Umbilical cord (tissue), 2 donors: Measurements from ENCODE around the gene ADAM33. TPM values are rescaled to one million over a fixed set of nuclear protein-coding genes. Genes with fewer than 3 reads are reported as not detected.

Experiments
- DNase-seq: peaks from one replicate; pipeline ENCODE4 v3.0.0-alpha.2; 2015; ENCODE audit warnings: low spot score
- total RNA-seq: library from RNA; depleted of rRNA; stranded (reverse); fragments of >200 nt; gene quantifications from one replicate; pipeline ENCODE4 v1.2.3, GENCODE V29; 2014; ENCODE audit warnings: low replicate concordance; ENCODE audit not compliant: insufficient read depth

Gene ADAM33
- total RNA-seq, 1 donor from 2014 or later: 71.3 TPM

GRCh38 chr20:3707508-3707899 lies 25.7 kb upstream of the ADAM33 start:
- DNase-seq: no peak

DNA sequence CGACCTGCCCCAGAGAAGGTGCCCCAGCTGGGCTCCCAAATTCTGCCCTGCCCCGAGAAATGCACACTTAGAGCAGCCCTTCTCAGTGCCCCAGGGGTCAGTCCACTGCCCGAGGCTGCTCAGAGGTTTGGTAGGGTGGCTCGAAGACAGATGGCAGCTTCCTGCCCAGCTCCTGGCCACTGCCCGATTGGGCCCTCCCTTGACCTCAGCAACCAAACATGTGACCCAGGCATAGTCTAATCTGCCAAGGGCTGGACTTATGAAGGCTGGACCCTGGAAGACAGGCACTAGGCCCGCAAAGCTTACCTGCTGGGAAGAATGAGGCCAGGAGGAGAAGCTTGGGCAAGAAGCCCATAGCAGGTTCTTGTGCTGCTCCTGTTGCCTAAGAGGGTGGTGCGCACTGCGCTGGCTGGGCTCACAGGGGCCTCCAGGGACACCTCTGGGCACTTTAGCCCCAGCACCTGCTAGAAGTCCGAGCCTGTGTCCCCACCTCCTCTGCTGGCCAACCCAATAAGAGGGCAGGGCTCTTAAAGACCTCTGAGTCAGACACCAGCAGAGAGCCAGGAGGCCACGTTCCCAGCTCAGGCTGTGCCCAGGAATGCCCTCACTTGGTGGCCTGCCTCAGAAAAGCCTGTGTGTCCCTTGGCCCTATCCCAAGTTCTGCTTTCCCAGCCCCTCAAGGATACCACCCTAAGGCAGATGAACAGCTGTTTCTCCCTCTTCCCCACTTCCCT lies 25.1 kb upstream of the ADAM33 start:
- no peak for DNase-seq

- DNase-seq: no peak
Observed at GRCh38 chr20:3705970-3706739, 24.3 kb upstream of the ADAM33 start.

DNA sequence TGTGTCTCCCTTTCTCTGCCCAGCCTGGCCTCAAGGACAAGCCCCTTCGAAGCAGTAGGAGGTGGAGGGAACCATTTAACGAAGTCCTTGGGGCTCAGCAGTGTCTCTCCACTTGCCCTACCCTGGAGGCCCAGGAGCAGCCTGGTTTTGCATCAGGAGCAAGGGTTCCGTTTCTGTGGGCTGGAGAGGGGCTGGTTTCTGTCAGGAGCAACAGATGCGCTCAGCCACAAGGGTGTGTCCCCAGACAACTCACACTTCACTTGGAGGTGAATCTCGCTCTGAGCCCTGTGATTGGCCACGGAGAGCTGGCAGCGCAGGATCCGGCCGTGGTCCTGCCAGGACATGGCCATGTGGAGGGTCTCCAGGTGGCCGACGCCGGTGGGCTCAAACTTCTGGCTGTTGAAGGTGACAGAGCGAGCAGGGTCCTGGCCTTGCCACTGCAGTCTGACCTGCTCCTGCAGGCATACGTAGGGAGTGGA lies 23.7 kb upstream of the ADAM33 start:
- DNase-seq: peak; percentile 41

- no peak for DNase-seq
Observed at GRCh38 chr20:3704087-3704486, 22.3 kb upstream of the ADAM33 start.

DNA sequence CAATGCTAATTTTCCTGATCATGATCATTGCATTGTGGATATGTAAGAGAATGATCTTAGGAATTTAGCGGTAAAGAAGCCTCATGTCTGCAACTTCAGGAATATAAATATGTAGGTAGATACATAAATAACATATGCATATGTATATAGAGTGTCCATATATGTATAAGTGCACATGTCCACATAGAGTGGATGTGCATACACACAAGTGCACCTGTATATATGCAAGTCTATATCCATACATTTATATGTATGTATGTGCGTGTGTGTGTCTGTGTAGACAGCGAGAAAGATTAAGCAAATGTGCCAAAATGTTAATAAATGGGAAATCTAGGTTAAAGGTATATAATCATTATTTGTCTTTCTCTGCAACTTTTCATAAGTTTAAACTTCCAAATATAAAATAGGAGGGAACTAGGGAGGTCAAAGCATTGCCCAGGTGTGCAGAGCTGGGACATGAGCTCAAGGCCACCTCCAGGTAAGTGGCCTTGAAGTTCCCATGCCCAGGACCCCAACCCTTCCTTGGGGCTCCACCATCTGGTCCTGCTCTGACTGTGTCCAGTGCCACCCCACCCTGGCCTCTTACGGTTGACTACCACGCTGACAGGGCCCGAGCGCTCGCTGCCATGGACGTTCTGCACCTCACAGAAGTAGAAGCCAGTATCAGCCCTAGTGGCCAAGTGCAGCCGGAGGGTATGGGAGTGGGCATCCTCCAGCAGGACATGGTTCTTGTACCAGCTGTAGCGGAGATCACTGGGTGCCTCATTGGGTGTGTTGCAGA lies 21.0 kb upstream of the ADAM33 start:
- no peak for DNase-seq

DNA sequence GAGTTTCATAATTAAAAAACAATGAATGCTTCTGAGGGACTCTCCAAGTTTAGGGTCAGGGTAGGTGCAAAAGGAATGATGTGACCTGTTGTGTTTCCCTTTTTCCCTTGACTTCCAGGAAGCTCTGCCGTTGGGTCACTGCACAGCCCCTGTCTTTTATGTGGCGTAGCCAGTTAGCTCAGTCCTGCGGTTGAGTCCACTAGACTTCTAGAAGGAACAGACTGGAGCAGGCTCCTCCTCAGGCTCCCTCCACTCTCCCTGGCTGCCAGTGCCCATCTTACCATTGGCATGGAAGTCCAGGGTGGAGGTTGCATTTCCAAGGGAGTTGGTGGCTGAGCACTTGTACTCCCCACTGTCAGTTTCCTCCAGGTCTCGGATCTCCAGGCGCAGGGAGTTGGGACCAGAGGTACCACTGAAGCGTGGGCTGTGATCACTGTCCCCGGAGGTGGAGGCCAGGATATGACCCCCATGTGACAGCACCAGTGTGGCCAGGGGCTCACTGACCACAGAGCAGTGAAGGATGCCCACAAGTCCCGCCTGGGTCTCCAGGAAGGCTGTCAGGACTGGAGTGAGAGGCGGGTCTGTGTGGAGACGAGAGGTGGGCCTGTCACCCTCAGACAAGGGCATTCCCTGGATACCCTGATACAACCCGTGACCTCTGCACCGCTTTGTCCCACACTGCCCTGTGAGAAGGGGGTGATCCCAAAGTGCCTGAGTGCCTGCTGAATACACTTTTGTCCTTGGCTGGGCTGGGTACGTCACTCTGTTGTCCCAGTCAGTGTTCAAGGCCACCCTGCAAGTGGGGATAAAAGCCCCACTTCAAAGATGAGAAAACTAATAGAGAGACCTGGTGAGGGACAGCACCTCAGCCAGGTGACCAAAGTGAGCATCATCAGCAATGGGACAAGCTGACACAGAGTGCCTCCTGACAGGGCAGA lies 19.5 kb upstream of the ADAM33 start:
- no peak for DNase-seq

GRCh38 chr20:3699037-3699436 lies 17.2 kb upstream of the ADAM33 start:
- no peak for DNase-seq

DNA sequence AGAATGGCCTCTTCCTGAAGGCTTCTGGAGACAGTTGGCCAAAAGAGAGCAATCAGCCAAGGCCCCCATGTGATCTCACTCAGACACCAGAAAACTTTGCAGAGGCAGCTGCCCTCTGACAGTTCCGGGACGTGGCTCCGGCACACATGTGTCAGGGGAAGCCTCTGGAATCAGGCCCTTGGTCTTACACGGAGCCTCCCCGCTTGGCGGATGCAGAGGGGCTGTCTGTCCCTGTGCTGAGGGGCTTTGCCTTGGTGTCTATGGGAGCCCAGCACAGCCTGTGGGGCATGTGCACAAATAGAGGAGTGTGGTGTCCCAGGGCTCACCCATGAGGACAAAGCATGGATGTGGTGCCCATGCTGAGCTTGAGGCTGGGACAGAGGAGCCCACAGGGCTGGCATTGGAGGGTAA lies 16.8 kb upstream of the ADAM33 start:
- DNase-seq: peak; percentile 60

DNA sequence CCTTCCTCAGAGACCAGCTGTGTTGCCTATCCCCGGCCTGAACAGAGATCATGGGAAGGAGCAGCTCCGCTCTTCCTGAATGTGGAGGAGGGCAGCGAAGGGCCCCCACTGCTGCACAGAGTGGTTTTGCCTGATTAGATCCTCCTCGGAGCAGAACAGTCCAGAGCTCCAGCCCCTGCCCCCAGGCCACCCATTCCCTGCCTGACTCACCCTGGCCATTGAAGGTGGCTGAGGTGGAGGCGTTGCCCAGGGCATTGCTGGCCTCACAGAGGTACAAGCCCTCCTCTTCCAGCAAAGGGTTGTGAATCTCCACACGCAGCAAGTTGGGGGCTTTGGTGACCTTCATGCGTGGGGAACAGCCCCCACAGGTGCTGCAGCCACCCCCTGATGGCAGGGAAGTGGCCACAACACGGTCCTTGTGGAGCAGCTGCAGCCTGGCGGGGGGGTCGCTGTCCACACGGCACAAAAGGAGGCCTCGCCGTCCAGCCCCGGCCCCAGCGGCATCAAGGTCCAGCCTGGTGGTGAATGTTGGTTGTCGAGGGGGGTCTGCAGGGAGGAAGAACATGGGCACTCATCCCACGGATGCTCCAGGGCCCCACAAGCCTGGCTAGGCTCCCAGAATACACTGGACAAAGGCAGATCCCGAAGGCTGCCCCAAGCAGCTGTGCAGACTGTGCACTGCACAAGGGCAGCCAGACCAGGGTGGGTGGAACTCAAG lies 15.9 kb upstream of the ADAM33 start:
- DNase-seq: peak; percentile 43

DNA sequence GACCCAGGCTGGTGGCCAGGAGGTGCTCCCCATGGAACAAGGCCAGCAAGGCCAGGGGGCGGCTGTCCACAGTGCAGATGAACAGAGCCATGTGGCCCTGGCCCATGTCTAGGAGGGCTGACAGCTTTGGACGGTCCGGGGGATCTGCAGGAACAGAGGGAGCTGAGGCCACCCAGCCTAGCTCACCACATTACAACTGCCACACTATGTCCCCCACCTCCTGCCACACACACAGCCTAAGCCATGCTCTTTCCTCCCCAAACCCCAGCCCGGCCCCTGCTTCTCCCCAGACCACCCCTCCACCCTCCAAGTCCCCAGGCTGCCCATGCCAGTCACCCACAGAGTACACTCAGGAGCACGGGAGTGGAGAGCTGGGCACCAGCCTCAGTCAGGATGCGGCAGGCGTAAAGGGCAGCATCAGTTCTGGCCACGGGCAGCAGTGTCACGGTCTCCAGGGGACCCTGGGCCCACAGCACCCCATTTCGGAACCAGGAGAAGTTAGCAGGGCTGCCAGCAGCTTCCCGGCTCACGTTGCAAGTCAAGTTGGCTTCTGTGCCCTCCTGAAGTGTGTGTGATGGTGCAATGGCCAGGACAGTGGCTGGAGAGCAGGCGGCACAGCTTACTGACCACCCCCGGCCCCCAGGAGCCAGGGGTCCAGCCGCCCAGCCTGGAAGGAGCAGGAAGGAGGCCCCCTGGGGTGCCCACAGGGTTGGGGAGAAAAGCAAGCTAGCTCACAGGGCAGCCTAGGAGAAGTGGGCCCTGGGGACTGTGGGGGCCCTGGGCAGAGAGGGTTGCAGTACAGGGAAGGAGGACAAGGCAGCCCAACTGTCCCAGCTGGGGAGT lies 15.2 kb upstream of the ADAM33 start:
- DNase-seq: no peak

- no peak for DNase-seq
Observed at GRCh38 chr20:3696200-3696599, 14.4 kb upstream of the ADAM33 start.

GRCh38 chr20:3694864-3695263 lies 13.1 kb upstream of the ADAM33 start:
- DNase-seq: no peak

DNA sequence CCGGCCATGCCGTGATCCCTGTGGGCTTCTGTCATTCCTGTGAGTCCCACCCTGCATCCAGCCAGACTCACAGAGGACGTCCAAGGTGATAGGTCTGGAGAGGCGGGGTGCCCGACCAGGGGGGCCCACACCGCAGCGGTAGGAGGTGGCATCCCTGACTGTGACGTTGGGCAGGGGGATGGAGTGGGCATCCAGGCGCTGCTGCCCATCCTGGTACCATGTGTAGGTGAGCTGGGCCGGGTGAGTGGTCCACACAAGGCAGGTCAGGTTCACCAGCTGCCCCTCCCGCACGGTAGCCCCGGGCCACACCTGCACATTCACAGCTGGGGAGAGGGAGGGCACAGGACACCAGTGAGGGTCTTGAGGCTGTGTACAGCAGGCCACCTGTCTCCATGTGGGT lies 11.6 kb upstream of the ADAM33 start:
- DNase-seq: no peak

- no peak for DNase-seq
Observed at GRCh38 chr20:3692706-3693294, 11.0 kb upstream of the ADAM33 start.

GRCh38 chr20:3691897-3692296 lies 10.1 kb upstream of the ADAM33 start:
- no peak for DNase-seq

- DNase-seq: no peak
Observed at GRCh38 chr20:3691306-3691705, 9.5 kb upstream of the ADAM33 start.

- DNase-seq: no peak
Observed at GRCh38 chr20:3690413-3690812, 8.6 kb upstream of the ADAM33 start.

- DNase-seq: no peak
Observed at GRCh38 chr20:3689978-3690377, 8.2 kb upstream of the ADAM33 start.
